Measurements from ENCODE around the gene PGGHG. TPM values are rescaled to one million over a fixed set of nuclear protein-coding genes. Genes with fewer than 3 reads are reported as not detected.

The PGGHG gene
- total and polyA plus RNA-seq, 2 donors from 2014 or later: 16.1 to 64.1 TPM

- Histone ChIP-seq H3K4me3 (ENCODE audit: low read length in 3 of 3) (no peak overlapping the region), H3K27me3 (ENCODE audit: control insufficient read depth, insufficient read depth, low read length) (no peaks in the 10 kb centered on the region), H3K9ac (ENCODE audit: low read length in 3 of 3) (no peak overlapping the region), H3K9me3 (ENCODE audit: control insufficient read depth in 2 of 3, insufficient read depth in 1 of 3, low read length in 3 of 3) (no peaks in the 10 kb centered on the region), H3K4me1 (ENCODE audit: control insufficient read depth in 2 of 3, insufficient read depth in 2 of 3, low read depth in 1 of 3, low read length in 3 of 3) (peaks cover 0 to 2% (median 0%) of the 10 kb centered on the region in 3 donors), H3K27ac (ENCODE audit: low read depth in 2 of 2, low read length in 2 of 2) (no peak overlapping the region), H3K36me3 (ENCODE audit: control insufficient read depth in 2 of 3, insufficient read depth in 3 of 3, low read length in 3 of 3) (no peaks in the 10 kb centered on the region)
- TF ChIP-seq CTCF (IDR thresholded peaks at IDR 0.05; ENCODE audit: borderline replicate concordance, extremely low read depth, insufficient read depth): no peak
- intact Hi-C loops (cut with DNase I): no loop called here
- FAIRE-seq (no peak), DNase-seq (peak in 1 of 5 donors; percentile 69)
Measured at GRCh38 chr11:271319-271715, 17.6 kb upstream of the PGGHG start.

- FAIRE-seq (no peak), DNase-seq (peak in 1 of 5 donors; percentile 63)
- intact Hi-C loops (cut with DNase I): no loop called here
- Histone ChIP-seq H3K9me3 (ENCODE audit: control insufficient read depth in 2 of 3, insufficient read depth in 1 of 3, low read length in 3 of 3) (no peaks in the 10 kb centered on the region), H3K27ac (ENCODE audit: low read depth in 2 of 2, low read length in 2 of 2) (no peak overlapping the region), H3K27me3 (ENCODE audit: control insufficient read depth, insufficient read depth, low read length) (no peaks in the 10 kb centered on the region), H3K4me3 (ENCODE audit: low read length in 3 of 3) (no peak overlapping the region), H3K9ac (ENCODE audit: low read length in 3 of 3) (no peak overlapping the region), H3K36me3 (ENCODE audit: control insufficient read depth in 2 of 3, insufficient read depth in 3 of 3, low read length in 3 of 3) (no peaks in the 10 kb centered on the region), H3K4me1 (ENCODE audit: control insufficient read depth in 2 of 3, insufficient read depth in 2 of 3, low read depth in 1 of 3, low read length in 3 of 3) (peaks cover 0 to 2% (median 0%) of the 10 kb centered on the region in 3 donors)
- TF ChIP-seq CTCF (IDR thresholded peaks at IDR 0.05; ENCODE audit: borderline replicate concordance, extremely low read depth, insufficient read depth): no peak
Measured at GRCh38 chr11:272195-272930, 16.6 kb upstream of the PGGHG start.

GRCh38 chr11:272931-273198 is 16.1 kb upstream of the PGGHG start:
- Histone ChIP-seq H3K36me3 (ENCODE audit: control insufficient read depth in 2 of 3, insufficient read depth in 3 of 3, low read length in 3 of 3) (no peaks in the 10 kb centered on the region), H3K9ac (ENCODE audit: low read length in 3 of 3) (no peak overlapping the region), H3K27ac (ENCODE audit: low read depth in 2 of 2, low read length in 2 of 2) (no peak overlapping the region), H3K4me3 (ENCODE audit: low read length in 3 of 3) (no peak overlapping the region), H3K4me1 (ENCODE audit: control insufficient read depth in 2 of 3, insufficient read depth in 2 of 3, low read depth in 1 of 3, low read length in 3 of 3) (no peaks in the 10 kb centered on the region), H3K27me3 (ENCODE audit: control insufficient read depth, insufficient read depth, low read length) (no peaks in the 10 kb centered on the region), H3K9me3 (ENCODE audit: control insufficient read depth in 2 of 3, insufficient read depth in 1 of 3, low read length in 3 of 3) (no peaks in the 10 kb centered on the region)
- intact Hi-C loops (cut with DNase I): no loop called here
- FAIRE-seq (no peak), DNase-seq (no peak)
- TF ChIP-seq CTCF (IDR thresholded peaks at IDR 0.05; ENCODE audit: borderline replicate concordance, extremely low read depth, insufficient read depth): no peak

- no peak overlapping the region for H3K9ac ChIP-seq (ENCODE audit: low read length in 3 of 3)
- no peak overlapping the region for H3K4me3 ChIP-seq (ENCODE audit: low read length in 3 of 3)
- DNase-seq (no peak), FAIRE-seq (no peak)
- no peak overlapping the region for H3K27ac ChIP-seq (ENCODE audit: low read depth in 2 of 2, low read length in 2 of 2)
- no peak for TF ChIP-seq CTCF (IDR thresholded peaks at IDR 0.05; ENCODE audit: borderline replicate concordance, extremely low read depth, insufficient read depth)
- H3K36me3 ChIP-seq (ENCODE audit: control insufficient read depth in 2 of 3, insufficient read depth in 3 of 3, low read length in 3 of 3): no peaks in the 10 kb centered on the region
- peaks cover 0 to 9% (median 0%) of the 10 kb centered on the region in 3 donors for H3K4me1 ChIP-seq (ENCODE audit: control insufficient read depth in 2 of 3, insufficient read depth in 2 of 3, low read depth in 1 of 3, low read length in 3 of 3)
- H3K9me3 ChIP-seq (ENCODE audit: control insufficient read depth in 2 of 3, insufficient read depth in 1 of 3, low read length in 3 of 3): no peaks in the 10 kb centered on the region
- intact Hi-C loops (cut with DNase I): no loop called here
- peaks cover 7% of the 10 kb centered on the region for H3K27me3 ChIP-seq (ENCODE audit: control insufficient read depth, insufficient read depth, low read length)
Measured at GRCh38 chr11:276219-276618, 12.7 kb upstream of the PGGHG start.
